ENCODE results near the gene QSER1.
"Not testable (repeated sequence)": the region's sequence is repeated elsewhere in the genome, so short reads cannot be mapped to it uniquely, and the experiment has no call there.

The QSER1 gene

GRCh38 chr11:32892355-32893092 lies at the start of gene QSER1:
Gene QSER1, plus strand, starts transcription at chr11:32892811. Its CDS starts 315 bp downstream, at chr11:32893126.
- FAIRE-seq: no peak

GRCh38 chr11:32843544-32843943 lies 49.1 kb upstream of the QSER1 start:
- FAIRE-seq: no peak

- no peak for FAIRE-seq
Measured at GRCh38 chr11:32847511-32847910, 45.1 kb upstream of the QSER1 start.

GRCh38 chr11:32849761-32850160 lies 42.9 kb upstream of the QSER1 start:
- no peak for FAIRE-seq

DNA sequence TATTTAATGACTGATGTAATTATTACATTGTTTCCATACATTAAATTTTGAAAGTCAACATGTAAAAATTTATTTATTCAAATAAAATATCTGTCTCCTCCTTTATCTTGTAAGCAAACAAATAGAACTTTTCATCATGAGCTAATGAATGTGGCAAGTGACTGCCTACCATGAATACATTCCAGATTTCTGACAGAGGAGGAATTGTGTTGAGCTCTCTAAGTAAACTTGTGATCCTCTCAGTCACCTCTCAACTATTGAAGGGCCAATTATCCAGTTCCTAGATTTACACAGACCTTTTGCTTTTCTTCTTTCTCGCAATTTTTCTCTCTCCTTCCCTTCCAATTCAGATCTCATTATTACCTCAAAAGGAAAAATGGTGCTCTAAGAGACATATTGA lies 41.4 kb upstream of the QSER1 start:
- FAIRE-seq: no peak

DNA sequence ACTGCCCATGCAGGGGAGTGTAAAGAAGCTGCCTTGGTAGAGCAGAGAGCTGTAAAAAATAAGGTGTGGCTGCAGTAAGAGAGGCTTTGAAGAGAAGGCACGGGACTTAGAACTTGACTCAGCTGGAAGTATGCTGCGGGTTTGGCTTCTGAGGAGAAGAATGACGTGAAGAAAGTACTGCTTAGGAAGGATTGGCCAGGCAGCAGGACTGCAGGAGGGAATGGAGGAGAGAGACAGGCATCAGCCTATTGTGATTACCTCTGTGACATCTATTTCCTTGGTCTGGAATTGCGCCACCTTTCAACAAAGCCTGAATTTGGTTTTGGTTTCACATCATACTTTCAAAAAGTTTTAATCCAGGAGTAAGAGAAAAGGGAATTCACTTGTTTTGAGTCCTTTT lies 40.4 kb upstream of the QSER1 start:
- no peak for FAIRE-seq

DNA sequence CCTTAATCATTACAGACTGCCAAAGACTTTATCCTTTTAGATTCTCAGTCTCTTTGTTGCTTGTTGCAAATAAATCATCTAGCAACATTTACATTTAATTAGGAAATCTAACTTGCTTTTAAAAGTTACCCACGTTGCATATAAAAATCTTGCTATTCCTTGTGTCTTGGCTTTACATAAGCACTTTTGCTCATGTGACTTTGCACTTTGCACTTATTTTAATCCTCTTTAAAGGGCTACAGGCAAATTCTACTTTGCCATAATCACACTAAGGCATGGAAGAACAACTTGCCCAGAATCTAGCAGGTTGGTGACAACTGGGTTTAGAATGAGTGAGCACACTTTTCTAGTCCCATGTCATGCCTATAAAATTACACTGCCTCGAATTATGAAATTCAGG lies 37.0 kb upstream of the QSER1 start:
- FAIRE-seq: no peak

DNA sequence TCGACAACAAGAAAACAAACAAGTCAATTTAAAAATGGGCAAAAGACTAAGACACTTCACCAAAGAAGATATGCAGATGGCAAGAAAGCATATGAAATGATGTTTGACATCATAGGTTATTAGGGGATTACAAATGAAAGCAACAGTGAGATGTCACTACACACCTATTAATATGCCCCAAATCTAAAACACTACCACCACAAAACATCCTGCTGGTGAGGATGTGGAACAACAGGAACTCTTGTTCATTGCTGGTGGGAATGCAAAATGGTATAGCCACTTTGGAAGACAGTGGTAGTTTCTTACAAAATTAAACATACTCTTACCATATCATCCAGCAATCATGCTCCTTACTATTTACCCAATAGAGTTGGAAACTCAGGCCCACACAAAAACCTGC lies 33.9 kb upstream of the QSER1 start:
- FAIRE-seq: no peak

GRCh38 chr11:32861850-32862577 lies 30.6 kb upstream of the QSER1 start:
- FAIRE-seq: no peak

DNA sequence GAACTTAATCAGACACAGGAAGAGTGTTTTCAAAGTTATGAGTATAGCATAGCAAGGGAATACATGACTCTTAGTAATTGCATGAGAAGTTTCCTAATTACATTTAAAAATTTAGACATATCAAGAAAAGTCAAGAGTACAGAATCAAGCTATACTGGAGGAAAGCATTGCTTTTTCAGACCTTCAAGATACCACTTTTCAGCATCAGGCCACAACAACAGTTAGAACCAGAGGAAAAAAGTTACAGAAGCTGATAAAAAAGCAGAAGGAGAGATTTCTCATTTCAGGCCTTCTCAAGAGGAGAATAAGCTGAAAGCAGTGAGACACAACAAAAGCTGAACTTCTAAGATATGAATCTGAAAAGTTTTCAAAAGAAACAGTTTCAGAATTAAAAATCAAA lies 28.1 kb upstream of the QSER1 start:
- no peak for FAIRE-seq

DNA sequence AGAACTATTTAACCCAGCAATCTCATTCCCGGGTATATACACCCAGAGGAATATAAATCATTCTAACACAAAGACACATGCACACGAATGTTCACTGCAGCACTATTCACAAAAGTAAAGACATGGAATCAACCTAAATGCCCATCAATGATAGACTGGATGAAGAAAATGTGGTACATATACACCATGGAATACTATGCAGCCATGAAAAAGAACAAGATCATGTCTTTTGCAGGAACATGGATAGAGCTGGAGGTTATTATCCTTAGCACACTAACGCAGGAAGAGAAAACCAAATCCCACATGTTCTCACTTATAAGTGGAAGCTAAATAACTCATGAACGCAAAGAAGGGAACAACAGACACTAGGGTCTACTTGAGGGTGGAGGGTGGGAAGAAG lies 23.9 kb upstream of the QSER1 start:
- not testable (repeated sequence) for FAIRE-seq

GRCh38 chr11:32870676-32871075 lies 21.9 kb upstream of the QSER1 start:
- FAIRE-seq: no peak

DNA sequence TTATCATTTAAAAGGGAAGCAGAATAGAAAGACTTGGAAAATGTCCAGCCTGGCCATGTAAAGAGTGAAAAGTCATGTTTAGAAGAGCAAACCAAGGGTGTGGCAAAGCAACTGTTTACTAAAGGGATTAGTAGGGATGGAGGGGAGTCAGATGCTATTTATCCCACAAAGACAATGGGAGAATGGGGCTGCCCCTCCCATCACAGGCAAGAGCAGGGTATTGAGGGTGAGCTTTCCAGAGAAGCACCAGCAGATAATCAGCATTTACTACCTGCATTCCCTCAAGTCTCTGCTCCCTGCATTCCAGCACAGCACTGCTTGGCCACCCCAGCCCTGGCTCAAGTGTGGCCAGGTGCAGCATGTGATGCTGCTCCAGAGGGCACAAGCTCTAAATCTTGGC lies 18.5 kb upstream of the QSER1 start:
- FAIRE-seq: no peak

DNA sequence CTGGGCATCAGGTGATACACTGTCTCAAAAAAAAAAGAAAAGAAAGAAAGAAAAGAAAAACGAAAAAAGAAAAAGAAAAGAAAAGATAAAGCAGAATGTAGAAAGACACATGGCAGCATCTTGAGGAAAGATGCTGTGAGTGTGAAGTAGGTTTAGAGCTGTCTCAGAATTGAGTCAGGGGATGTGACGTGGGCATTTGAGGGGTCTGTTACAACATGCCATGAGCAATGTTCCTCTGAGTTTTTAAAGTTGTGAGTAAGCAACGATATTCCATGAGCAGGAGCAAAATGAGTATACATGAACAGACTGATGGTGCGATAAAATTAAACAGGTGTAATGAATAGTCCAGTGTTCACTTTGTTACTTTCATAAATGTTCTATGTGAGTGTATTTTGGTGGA lies 11.3 kb upstream of the QSER1 start:
- no peak for FAIRE-seq

- no peak for FAIRE-seq
Measured at GRCh38 chr11:32883421-32883820, 9.2 kb upstream of the QSER1 start.

- no peak for FAIRE-seq
Measured at GRCh38 chr11:32884023-32884422, 8.6 kb upstream of the QSER1 start.

GRCh38 chr11:32884770-32885384 lies 7.7 kb upstream of the QSER1 start:
- FAIRE-seq: no peak

GRCh38 chr11:32885556-32885955 lies 7.1 kb upstream of the QSER1 start:
- FAIRE-seq: no peak

DNA sequence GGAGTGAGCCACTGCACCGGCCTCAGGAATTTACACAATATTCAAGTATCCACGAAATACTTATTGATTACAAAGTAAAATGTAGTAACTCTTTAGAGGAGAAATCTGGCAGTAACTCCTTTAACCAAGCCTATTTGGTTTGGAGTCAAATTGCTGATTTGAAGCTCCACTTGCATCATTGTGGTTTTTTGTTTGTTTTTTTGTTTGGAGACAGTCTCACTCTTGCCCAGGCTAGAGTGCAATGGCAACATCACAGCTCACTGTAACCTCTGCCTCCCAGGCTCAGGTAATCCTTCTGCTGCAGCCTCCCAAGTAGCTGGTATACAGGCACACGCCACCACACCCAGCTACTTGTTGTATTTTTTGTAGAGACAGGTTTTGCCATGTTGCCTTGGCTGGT lies 6.4 kb upstream of the QSER1 start:
- FAIRE-seq: no peak

- FAIRE-seq: not testable (repeated sequence)
Measured at GRCh38 chr11:32887707-32888383, 4.8 kb upstream of the QSER1 start.

GRCh38 chr11:32888384-32888710 lies 4.3 kb upstream of the QSER1 start:
- not testable (repeated sequence) for FAIRE-seq

DNA sequence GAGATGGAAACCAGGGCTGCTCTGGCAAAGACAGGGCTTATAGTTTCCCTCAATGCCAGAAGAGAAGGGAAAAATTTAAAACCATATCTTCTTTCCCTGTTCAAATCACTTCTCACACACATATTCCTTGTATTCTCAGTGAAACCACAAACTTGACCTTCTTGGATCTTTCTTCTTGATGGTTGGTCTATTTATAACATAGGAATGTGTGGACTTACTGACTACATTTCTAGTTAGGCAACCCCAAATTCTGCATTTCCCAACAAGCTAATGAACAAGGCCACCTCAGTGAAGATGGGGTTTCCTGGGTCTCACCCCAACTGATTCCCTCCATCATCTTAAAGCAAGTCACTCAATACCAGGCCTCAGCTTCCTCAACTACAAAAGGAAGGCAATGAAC lies 3.8 kb upstream of the QSER1 start:
- FAIRE-seq: no peak

- FAIRE-seq: no peak
Measured at GRCh38 chr11:32890843-32891656, 1.6 kb upstream of the QSER1 start.

All from TTC549 (cell line).